Medulla oblongata (tissue), 1 donor: ENCODE results near the gene IGFL1.
A peak's percentile ranks its signal among the peaks of the same experiment; 100 is the strongest.
"Not testable (repeated sequence)": the region's sequence is repeated elsewhere in the genome, so short reads cannot be mapped to it uniquely, and the experiment has no call there.

Source experiments
- DNase-seq: peaks from one replicate; pipeline ENCODE4 v3.0.0-alpha.2; 2015; ENCODE audit errors: extremely low spot score

The IGFL1 gene

GRCh38 chr19:46201454-46202310 lies 27.9 kb upstream of the IGFL1 start:
- peak; percentile 36 for DNase-seq

DNA sequence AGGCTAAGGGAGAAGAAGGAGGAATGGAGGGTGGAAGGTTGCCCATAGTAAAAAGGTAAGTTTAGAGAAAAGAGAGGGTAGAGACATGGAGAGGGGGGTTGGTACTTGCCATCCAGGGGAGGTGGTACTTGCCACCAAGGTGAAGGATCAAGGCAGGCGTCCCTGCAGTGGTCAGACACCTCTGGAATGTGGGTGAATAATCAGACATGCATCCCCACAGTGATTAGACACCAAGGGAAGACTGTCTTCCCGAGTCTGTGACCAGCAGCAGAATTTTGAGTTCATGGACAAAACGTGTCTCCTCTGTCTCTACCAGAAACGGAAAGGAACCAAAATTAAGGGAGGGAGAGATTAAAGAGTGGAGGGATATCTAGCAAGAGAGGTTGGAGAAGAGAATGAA lies 27.1 kb upstream of the IGFL1 start:
- DNase-seq, result no peak

- peak; percentile 10 for DNase-seq
Measured at GRCh38 chr19:46202872-46203860, 26.4 kb upstream of the IGFL1 start.

DNA sequence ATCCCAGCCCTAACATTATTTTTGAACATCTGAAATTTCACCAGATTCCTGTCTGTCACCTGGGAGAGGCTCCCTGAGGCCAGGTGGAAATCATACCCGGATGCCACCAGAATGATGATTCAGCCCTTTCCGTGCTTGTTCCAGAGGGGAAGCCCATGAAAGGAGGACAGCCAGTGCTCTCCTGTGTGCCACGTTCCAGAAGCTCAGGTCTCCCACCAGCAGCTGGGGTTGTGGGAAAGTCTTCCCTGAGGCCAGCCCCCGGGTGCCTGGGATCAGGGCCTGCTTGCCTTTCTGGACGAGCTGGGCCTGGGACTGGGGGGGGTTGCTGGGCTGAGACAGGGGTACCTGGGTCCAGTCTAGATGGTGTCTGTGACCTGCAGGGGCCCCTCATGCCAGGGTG lies 25.5 kb upstream of the IGFL1 start:
- no peak for DNase-seq

DNA sequence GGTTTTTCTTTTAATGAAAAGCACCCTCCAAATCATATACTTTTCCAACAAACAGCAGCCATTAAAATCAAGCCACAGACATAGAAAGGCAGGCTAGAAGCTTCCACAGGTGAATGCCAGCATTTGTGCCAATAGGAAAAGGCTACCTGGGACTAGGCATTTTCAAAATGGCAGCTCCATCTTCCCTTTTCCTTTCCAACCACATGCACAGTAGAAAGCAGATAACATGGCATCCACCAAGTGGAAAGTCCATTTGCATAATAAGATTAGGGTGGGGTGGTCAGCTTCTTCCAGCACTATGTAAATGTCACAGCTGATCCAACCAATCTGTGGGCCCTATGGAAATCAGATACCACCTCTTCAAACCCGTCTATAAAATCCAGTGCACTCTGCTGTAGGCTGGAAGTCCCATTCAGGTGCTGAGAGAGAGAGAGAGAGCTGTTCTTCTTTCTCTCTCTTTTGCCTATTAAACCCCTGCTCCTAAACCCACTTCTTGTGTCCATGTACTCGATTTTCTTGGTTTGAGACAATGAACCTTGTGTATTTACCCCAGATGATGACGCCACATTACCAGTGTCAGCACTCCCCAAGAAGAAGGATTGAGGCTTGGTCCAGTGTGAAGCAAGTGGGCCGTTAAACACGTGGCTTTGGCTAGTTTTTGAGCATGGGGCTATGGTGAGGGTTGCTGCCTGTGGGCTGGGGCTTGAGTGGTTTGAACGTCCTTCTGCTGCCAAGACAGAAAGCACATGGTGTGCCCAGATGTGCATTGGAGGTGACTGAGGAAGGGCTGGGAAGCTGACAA lies 24.2 kb upstream of the IGFL1 start:
- DNase-seq, result no peak

GRCh38 chr19:46206176-46206575 lies 23.4 kb upstream of the IGFL1 start:
- no peak for DNase-seq

GRCh38 chr19:46206682-46207081 lies 22.9 kb upstream of the IGFL1 start:
- DNase-seq, result no peak

DNA sequence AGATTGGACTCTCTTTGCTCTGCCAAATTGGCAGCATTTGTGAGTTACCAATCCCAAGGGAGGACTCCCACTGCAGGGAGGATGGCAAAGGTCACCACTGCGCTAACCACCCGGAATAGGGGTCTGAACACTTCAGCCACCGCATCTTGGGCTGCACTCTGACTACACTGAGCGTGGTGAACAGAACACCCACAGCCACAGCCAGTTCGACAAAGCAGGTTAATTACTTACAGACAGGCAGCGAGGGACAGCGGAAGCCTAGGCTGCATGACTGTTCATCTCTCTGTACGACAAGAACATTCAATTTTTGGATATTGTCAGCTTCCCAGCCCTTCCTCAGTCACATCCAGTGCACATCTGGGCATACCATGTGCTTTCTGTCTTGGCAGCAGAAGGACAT lies 21.7 kb upstream of the IGFL1 start:
- not testable (repeated sequence) for DNase-seq

GRCh38 chr19:46209051-46209450 lies 20.5 kb upstream of the IGFL1 start:
- no peak for DNase-seq

- no peak for DNase-seq
Measured at GRCh38 chr19:46209472-46209871, 20.1 kb upstream of the IGFL1 start.

DNA sequence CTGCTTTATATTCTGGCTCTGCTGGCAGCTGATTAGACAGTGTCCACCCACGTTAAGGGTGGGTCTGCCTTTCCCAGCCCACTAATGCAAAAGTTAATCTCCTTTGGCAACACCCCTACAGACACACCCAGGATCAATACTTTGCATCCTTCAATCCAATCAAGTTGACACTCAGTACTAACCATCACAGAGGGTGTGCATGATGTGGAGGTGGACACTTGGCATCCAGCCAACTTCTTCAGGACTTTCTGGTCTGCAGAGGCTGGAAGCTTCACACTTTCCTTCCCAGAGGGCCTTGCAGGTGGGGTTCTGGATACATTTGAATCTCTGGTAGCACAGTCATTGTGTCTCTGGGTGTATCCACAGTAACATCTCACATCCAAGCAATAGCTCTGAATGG lies 18.9 kb upstream of the IGFL1 start:
- DNase-seq, result no peak

DNA sequence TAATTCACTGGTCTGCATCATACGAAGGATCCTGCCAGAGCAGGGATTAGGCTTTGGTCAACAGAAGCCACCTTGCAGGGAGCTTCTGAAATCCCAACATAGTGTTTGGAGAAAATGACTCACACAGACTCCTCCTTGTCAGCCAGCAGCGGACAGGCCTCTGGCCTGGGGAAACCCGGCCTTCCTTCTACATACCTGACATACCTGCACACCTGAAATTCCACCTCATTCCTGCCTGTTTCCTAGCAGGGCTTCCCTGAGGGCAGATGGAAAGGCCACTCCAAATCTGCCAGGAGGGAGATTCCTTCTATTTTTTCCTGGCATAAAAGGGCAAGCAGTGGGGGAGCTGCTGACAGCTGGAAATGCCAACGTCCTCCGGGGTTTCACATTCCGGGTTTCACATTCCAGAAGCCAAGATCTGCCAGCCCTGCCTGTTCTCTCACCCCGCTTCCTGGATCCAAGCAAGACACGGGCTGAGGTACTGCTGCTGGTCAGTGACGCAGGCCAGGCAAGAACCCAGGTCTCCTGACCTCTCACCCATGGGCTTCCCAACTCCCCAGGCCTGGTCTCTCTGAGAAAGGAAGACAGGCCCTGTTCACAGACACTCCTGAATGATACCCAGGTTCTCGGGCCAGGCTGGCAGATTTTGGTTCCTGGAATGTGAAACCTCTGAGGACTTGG lies 18.2 kb upstream of the IGFL1 start:
- DNase-seq, result no peak

DNA sequence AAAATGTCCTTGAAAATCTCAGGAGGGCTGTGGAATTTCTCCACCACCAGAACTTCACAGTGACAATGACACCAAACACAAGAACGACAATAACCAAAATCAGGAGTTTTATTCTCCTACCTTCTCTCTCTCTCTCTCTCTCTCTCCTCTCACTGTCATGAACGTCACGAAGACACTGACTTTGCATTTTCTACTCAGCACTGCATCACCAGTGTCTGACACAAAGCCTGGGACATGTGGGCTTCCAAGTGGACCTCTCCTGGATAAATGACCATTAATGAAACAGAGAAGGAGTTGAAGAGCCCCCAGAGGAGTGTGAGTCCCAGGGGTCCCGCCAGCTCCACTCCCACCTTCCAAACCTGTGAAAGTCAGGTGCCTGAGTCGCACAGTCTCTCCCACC lies 16.9 kb upstream of the IGFL1 start:
- not testable (repeated sequence) for DNase-seq

DNA sequence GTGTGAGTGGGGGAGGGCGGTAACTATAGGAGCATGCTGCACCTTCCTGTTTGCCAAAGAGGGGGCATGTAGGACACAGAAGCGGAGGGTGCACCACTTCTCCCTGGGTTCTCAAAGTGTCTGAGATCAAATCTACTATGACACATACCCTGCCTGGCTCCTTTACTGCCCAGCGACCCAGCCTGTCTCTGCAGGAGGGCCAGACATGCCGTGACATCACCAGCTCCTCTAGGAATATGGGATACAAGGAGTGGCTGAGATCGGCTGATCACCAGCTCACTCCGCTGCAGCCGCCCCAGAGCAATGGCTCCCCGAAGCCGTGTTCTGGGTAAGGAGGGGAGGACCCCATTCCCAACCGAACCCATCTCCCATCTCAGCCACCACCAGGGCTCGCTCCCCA lies 16.4 kb upstream of the IGFL1 start:
- no peak for DNase-seq

DNA sequence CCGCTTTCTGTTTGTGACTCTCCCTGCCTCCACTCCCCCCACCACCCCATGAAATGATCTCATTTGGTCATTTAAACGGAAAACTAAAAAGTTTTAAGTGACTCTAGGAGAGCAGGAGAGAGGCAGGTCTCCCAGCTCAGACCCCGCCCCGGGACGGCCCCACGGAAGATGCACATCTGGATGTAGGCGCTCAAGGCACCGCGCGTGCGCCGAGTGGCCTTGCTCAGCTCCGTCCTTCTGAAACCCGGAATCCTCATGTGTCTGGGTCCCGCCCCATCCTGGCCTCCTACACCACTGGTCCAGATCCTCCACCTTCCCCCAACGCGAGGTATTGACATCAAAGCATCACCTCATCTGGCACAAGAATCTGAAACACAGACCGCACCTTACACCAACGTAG lies 15.7 kb upstream of the IGFL1 start:
- no peak for DNase-seq

GRCh38 chr19:46216612-46217011 lies 12.9 kb upstream of the IGFL1 start:
- DNase-seq, result no peak

DNA sequence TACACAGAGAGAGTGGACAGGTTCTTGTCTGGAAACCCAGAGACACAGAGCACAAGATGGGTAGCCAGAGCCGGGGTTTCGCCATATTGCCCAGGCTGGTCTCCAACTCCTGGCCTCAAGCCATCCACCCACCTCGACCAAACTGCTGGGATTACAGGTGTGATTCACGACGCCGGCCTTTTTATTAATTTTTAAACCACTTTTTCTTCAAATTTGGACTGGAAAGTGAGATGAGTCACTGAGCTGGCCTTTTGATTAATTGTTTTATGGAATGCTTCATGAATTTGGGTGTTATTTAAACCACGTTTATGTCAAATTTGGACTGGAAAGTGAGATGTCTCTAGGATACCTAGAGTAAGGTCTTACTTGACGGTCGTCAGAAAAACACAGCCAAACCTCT lies 12.1 kb upstream of the IGFL1 start:
- DNase-seq, result no peak

- DNase-seq, result no peak
Measured at GRCh38 chr19:46218160-46218559, 11.4 kb upstream of the IGFL1 start.

DNA sequence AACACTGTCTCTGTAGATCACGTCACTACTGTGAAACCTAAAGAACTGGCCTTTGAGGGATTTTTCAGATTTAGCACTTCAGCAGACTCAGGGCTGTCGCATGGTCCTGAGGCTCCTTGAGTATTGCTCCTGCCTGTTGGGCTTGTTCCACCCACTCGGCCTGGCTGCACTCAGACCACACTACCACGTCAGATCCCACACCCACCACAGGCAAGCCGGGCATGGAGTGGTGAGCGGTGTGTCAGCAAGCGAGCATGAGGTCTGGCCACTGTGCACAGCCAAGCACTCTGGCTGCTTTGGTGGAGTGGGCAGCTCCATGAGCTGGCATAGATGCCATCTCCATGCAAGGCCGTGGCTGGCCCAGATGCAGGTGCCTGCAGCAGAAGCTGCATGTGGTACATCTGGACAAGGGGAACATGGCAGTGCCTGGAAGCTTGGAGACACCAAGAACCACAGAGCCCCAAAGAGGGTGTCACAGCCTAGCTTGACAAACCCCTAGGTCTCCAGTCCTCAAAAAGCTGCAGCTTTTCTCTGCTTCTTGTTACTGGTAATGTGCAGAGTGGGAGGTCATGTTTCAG lies 9.4 kb upstream of the IGFL1 start:
- no peak for DNase-seq

GRCh38 chr19:46221152-46221551 lies 8.4 kb upstream of the IGFL1 start:
- no peak for DNase-seq
